NT2/D1 (cell line): ENCODE measurements around the gene EVPLL.

Experiments
- SUZ12 ChIP-seq: IDR thresholded peaks from 2 replicates; pipeline ENCODE4 v1.6.1; 2011; ENCODE audit not compliant: insufficient read length, insufficient read depth; ENCODE audit errors: extremely low read depth
- YY1 ChIP-seq: IDR thresholded peaks from 2 replicates; pipeline ENCODE4 v1.6.1; 2011; ENCODE audit not compliant: insufficient read length, insufficient read depth
- ZNF274 ChIP-seq: IDR thresholded peaks from 2 replicates; pipeline ENCODE4 v1.6.1; 2011; ENCODE audit warnings: mild to moderate bottlenecking, low read depth, low read length

GRCh38 chr17:18363101-18364049 lies 14.2 kb upstream of the EVPLL start, which contains the start of gene SHMT1:
- no peak for TF ChIP-seq YY1
- TF ChIP-seq ZNF274: no peak
- no peak for TF ChIP-seq SUZ12
